Smooth muscle cell (in vitro differentiated cells): ENCODE results near the gene PTPRJ. TPM values are rescaled to one million over a fixed set of nuclear protein-coding genes. Genes with fewer than 3 reads are reported as not detected.
A peak's percentile ranks its signal among the peaks of the same experiment; 100 is the strongest.

Experiments used
- DNase-seq: peaks from one replicate; lab custom pipeline; 2025; ENCODE audit not compliant: unreplicated experiment; lab: John Stamatoyannopoulos, UW
- H2AFZ ChIP-seq: fragments of 200-600 bp; sonication (generic); 2 replicates; pipeline ENCODE4 v1.6.0; 2016; ENCODE audit warnings: antibody characterized with exemption, low read depth, mild to moderate bottlenecking
- H3F3A ChIP-seq: fragments of 200-600 bp; sonication (generic); 2 replicates; pipeline ENCODE4 v1.6.0; 2017; ENCODE audit warnings: antibody characterized with exemption, low read depth
- H3K27ac ChIP-seq: fragments of 200-600 bp; sonication (generic); 2 replicates; pipeline ENCODE4 v1.5.1; 2016; ENCODE audit warnings: low read depth, mild to moderate bottlenecking
- H3K27me3 ChIP-seq: fragments of 200-600 bp; sonication (generic); 2 replicates; pipeline ENCODE4 v1.6.1; 2016; ENCODE audit warnings: low read depth, mild to moderate bottlenecking
- H3K36me3 ChIP-seq: fragments of 200-600 bp; sonication (generic); 2 replicates; pipeline ENCODE4 v1.5.1; 2016; ENCODE audit warnings: low read depth
- H3K4me1 ChIP-seq: fragments of 200-600 bp; sonication (generic); 2 replicates; pipeline ENCODE4 v1.5.1; 2016; ENCODE audit warnings: low read depth
- H3K4me2 ChIP-seq: fragments of 200-600 bp; sonication (generic); 2 replicates; pipeline ENCODE4 v1.6.0; 2016; ENCODE audit warnings: mild to moderate bottlenecking
- H3K4me3 ChIP-seq: fragments of 200-600 bp; sonication (generic); 2 replicates; pipeline ENCODE4 v1.5.1; 2016; ENCODE audit warnings: mild to moderate bottlenecking
- H3K79me2 ChIP-seq: fragments of 200-600 bp; sonication (generic); 2 replicates; pipeline ENCODE4 v1.6.0; 2016; ENCODE audit warnings: low read depth, mild to moderate bottlenecking
- H3K9ac ChIP-seq: fragments of 200-600 bp; sonication (generic); 2 replicates; pipeline ENCODE4 v1.6.0; 2016; ENCODE audit warnings: low read depth
- H3K9me3 ChIP-seq: fragments of 200-600 bp; sonication (generic); replicated peaks from 2 replicates; pipeline ENCODE4 v1.5.1; 2016; ENCODE audit warnings: low read depth
- H4K20me1 ChIP-seq: fragments of 200-600 bp; sonication (generic); 2 replicates; pipeline ENCODE4 v1.6.0; 2016; ENCODE audit warnings: low read depth
- CTCF ChIP-seq: fragments of 200-600 bp; sonication (generic); IDR thresholded peaks from 2 replicates; pipeline ENCODE4 v1.5.1; 2017; ENCODE audit warnings: borderline replicate concordance, mild to moderate bottlenecking, antibody characterized with exemption; ENCODE audit not compliant: insufficient read depth, poor library complexity, severe bottlenecking
- WGBS: methylation state at CpG from one replicate; pipeline ENCODE4 v1.1.7; 2016; ENCODE audit warnings: low lambda C conversion rate; 5-methylcytosine and 5-hydroxymethylcytosine counted together
- polyA plus RNA-seq: library from polyadenylated mRNA; unstranded; fragments of >200 nt; fragmentation: Nextera tagmentation; extraction: Ambion mirVana; gene quantifications from 2 replicates; pipeline ENCODE4 v1.2.1, GENCODE V29; 2016
- total RNA-seq: library from RNA; depleted of rRNA; stranded (reverse); fragments of >200 nt; gene quantifications from 2 replicates; pipeline ENCODE4 v1.2.3, GENCODE V29; 2014

The PTPRJ gene
- total and polyA plus RNA-seq, 2 experiments from 2014 or later = 1.5 to 6.3 TPM

GRCh38 chr11:48052183-48053044 lies 72.1 kb downstream of the PTPRJ start:
- Histone ChIP-seq H2AFZ (no peak overlapping the region), H3F3A (no peaks in the 10 kb centered on the region), H3K4me2 (no peak overlapping the region), H3K9ac (no peak overlapping the region), H3K9me3 (no peaks in the 10 kb centered on the region), H3K27ac (peak overlapping the region; percentile 0), H3K27me3 (no peaks in the 10 kb centered on the region), H3K4me1 (no peaks in the 10 kb centered on the region), H3K4me3 (no peak overlapping the region), H3K79me2 (no peaks in the 10 kb centered on the region), H3K36me3 (no peaks in the 10 kb centered on the region), H4K20me1 (no peaks in the 10 kb centered on the region)
- 71% methylated on average over 9 of the region's 9 CpGs for WGBS
- no peak for TF ChIP-seq CTCF
- DNase-seq = no peak

- Histone ChIP-seq H2AFZ (no peak overlapping the region), H3K27ac (no peak overlapping the region), H3K4me2 (no peak overlapping the region), H3K36me3 (no peaks in the 10 kb centered on the region), H3K79me2 (no peaks in the 10 kb centered on the region), H3K27me3 (no peaks in the 10 kb centered on the region), H3F3A (no peaks in the 10 kb centered on the region), H4K20me1 (no peaks in the 10 kb centered on the region), H3K4me3 (no peak overlapping the region), H3K9ac (no peak overlapping the region), H3K4me1 (no peaks in the 10 kb centered on the region), H3K9me3 (no peaks in the 10 kb centered on the region)
- no peak for TF ChIP-seq CTCF
- DNase-seq = no peak
- 100% methylated on average over 1 of the region's 1 CpG for WGBS
These were observed 74.6 kb downstream of the PTPRJ start for GRCh38 chr11:48054994-48055291.

- Histone ChIP-seq H3K36me3 (no peaks in the 10 kb centered on the region), H3F3A (no peaks in the 10 kb centered on the region), H4K20me1 (no peaks in the 10 kb centered on the region), H3K4me1 (peaks cover 4% of the 10 kb centered on the region), H3K27me3 (no peaks in the 10 kb centered on the region), H3K27ac (no peak overlapping the region), H3K4me2 (no peak overlapping the region), H3K9ac (no peak overlapping the region), H3K79me2 (no peaks in the 10 kb centered on the region), H3K9me3 (no peaks in the 10 kb centered on the region), H2AFZ (no peak overlapping the region), H3K4me3 (no peak overlapping the region)
- DNase-seq = no peak
- WGBS = 78% methylated on average over 12 of the region's 12 CpGs
- no peak for TF ChIP-seq CTCF
These were observed 75.2 kb downstream of the PTPRJ start for GRCh38 chr11:48055292-48056132.
